ENCODE results near the gene SLC7A11.
"Not testable (repeated sequence)": the region's sequence is repeated elsewhere in the genome, so short reads cannot be mapped to it uniquely, and the experiment has no call there.

Gene SLC7A11

DNA sequence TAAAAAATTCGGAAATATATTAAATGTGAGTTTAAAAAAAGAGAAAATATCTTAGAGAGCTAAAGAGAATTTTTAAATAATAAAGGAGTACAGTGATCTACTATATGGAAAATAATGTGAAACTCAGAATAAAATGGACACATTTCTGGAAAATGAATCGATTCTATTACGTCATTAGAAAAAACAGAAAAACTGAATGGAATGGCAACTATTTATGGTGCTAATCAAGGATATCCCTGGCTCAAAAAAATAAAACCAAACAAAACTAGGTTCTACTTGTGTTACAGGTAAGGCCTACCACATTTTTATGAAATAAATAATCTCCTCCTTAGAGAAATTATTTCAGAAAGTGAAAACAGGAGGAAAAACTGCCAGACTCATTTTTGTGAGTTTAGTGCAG lies 5.5 kb upstream of the SLC7A11 start:
- H3K4me3 ChIP-seq (ENCODE audit: low read length) = no peak overlapping the region
- no peaks in the 10 kb centered on the region for H3K27me3 ChIP-seq (ENCODE audit: control insufficient read depth, insufficient read depth, low read length)
- no peak for DNase-seq (ENCODE audit: low read depth, low spot score)
- no peaks in the 10 kb centered on the region for H3K9me3 ChIP-seq (ENCODE audit: control insufficient read depth, insufficient read depth, low read length)
- H3K36me3 ChIP-seq (ENCODE audit: control insufficient read depth, insufficient read depth, low read length) = no peaks in the 10 kb centered on the region
- WGBS (ENCODE audit: insufficient coverage, insufficient read length) = 100% methylated on average over 1 of the region's 3 CpGs
- H3K27ac ChIP-seq (ENCODE audit: low read length) = no peak overlapping the region
- H3K4me1 ChIP-seq (ENCODE audit: control insufficient read depth, insufficient read depth, low read length) = no peaks in the 10 kb centered on the region

DNA sequence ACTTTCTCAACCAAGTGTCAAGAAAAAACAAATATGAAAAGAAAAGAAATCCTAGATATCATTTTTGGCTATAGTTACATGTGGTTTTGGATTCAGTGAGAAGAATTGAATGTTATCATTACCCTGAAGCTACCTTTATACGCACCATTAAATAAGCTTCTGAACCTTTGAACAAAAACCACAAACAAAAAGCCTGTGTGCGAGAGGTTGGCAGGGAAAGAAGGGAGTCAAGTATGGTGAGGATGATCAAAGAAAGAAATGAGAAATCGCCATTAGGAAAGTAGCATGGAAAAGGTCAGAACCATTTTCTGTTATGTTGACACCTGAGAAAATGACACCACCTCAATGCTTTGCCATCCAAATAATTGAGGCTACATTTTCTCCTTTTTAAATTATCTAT lies 1.2 kb upstream of the SLC7A11 start:
- no peaks in the 10 kb centered on the region for H3K4me1 ChIP-seq (ENCODE audit: control insufficient read depth, insufficient read depth, low read length)
- no peaks in the 10 kb centered on the region for H3K36me3 ChIP-seq (ENCODE audit: control insufficient read depth, insufficient read depth, low read length)
- H3K27me3 ChIP-seq (ENCODE audit: control insufficient read depth, insufficient read depth, low read length) = no peaks in the 10 kb centered on the region
- no CpG with 5 or more reads among the region's 3 CpGs for WGBS (ENCODE audit: insufficient coverage, insufficient read length)
- H3K9me3 ChIP-seq (ENCODE audit: control insufficient read depth, insufficient read depth, low read length) = no peaks in the 10 kb centered on the region
- DNase-seq (ENCODE audit: low read depth, low spot score) = no peak
- H3K27ac ChIP-seq (ENCODE audit: low read length) = no peak overlapping the region
- no peak overlapping the region for H3K4me3 ChIP-seq (ENCODE audit: low read length)

DNA sequence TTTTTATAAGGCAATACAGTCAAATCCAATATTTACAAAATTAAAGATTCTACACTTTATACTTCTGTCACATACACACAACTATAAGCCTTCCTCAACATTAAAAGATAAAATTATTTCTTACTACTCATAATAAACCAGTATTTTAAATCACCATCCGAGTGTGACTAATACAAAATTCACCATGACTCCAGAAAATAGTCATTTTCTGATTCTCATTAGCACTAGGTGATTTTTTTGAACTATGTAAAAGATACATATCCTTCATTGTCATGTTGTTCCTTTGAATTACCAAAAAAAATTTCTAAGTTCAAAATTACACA lies 646 bp upstream of the SLC7A11 start:
- WGBS (ENCODE audit: insufficient coverage, insufficient read length) = 100% methylated on average over 1 of the region's 1 CpG

DNA sequence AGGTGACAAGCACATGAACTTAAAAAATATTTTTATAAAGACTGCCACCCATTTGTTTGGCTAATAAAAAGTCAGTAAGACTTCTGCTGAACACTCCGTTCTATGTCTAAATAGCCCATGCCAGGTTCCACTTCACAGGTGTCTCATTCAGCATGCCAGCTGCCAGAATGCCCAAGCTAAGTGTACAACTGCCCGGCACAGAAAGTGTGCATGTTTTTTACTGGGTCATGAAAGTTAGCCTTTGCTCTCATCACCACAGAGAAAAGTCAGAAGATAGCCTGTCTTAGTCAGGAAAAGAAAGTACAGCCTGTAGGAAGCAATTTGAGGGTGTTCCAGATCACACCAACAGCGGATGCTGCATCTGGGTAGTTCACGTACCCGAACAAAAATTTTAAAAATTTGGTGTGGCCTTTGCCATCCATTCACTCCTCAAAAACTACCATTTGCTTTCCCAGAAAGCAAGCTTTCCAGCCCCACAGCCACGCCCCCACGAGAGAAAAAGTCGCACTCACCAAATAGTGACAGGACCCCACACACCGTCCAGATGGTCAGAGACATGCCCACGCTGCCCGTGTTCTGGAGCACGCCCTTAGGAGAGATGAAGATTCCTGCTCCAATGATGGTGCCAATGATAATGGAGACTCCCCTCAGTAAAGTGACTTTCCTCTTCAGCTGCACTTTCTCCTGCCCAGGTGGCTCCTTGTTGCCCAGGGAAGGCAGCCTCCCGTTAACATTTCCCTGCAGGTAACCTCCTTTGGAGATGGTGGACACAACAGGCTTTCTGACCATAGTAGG lies 671 bp downstream of the SLC7A11 start:
- Histone ChIP-seq H3K27ac (ENCODE audit: low read length) (no peak overlapping the region), H3K4me1 (ENCODE audit: control insufficient read depth, insufficient read depth, low read length) (no peaks in the 10 kb centered on the region), H3K4me3 (ENCODE audit: low read length) (peak overlapping the region; percentile 66; the same call in 1 of the 2 replicates), H3K36me3 (ENCODE audit: control insufficient read depth, insufficient read depth, low read length) (no peaks in the 10 kb centered on the region; the same call in 1 of the 2 replicates), H3K27me3 (ENCODE audit: control insufficient read depth, insufficient read depth, low read length) (no peaks in the 10 kb centered on the region), H3K9me3 (ENCODE audit: control insufficient read depth, insufficient read depth, low read length) (no peaks in the 10 kb centered on the region)
- DNase-seq (ENCODE audit: low read depth, low spot score) = no peak
- WGBS (ENCODE audit: insufficient coverage, insufficient read length) = no CpG with 5 or more reads among the region's 13 CpGs

More for the DNA sequence above, 646 bp upstream of the SLC7A11 start:
- no peak overlapping the region for H3K27ac ChIP-seq (ENCODE audit: low read length)
- H3K9me3 ChIP-seq (ENCODE audit: control insufficient read depth, insufficient read depth, low read length) = no peaks in the 10 kb centered on the region
- H3K4me1 ChIP-seq (ENCODE audit: control insufficient read depth, insufficient read depth, low read length) = no peaks in the 10 kb centered on the region
- H3K4me3 ChIP-seq (ENCODE audit: low read length) = no peak overlapping the region
- no peaks in the 10 kb centered on the region; the same call in 1 of the 2 replicates for H3K36me3 ChIP-seq (ENCODE audit: control insufficient read depth, insufficient read depth, low read length)
- H3K27me3 ChIP-seq (ENCODE audit: control insufficient read depth, insufficient read depth, low read length) = no peaks in the 10 kb centered on the region
- no peak for DNase-seq (ENCODE audit: low read depth, low spot score)

DNA sequence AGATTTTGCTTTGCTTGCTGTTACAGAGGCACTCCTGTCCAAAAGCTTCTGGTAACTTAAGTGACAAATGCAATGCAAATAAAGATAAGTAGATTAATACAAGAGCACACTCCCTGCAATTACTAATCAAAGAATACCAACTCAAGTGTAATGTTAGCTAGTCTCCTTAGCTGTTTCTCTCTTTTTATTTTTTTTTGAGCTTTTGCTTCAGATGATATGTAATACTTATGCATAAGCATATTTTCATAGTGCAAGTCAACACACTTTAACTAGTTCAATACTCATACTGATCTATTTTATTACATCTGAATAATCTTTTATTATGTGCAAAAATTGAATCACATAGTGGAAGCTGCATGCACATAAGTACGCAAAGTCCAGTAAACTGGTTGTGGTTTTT lies 2.7 kb downstream of the SLC7A11 start:
- Histone ChIP-seq H3K4me1 (ENCODE audit: control insufficient read depth, insufficient read depth, low read length) (no peaks in the 10 kb centered on the region), H3K27me3 (ENCODE audit: control insufficient read depth, insufficient read depth, low read length) (no peaks in the 10 kb centered on the region), H3K9me3 (ENCODE audit: control insufficient read depth, insufficient read depth, low read length) (no peaks in the 10 kb centered on the region), H3K4me3 (ENCODE audit: low read length) (no peak overlapping the region), H3K27ac (ENCODE audit: low read length) (no peak overlapping the region), H3K36me3 (ENCODE audit: control insufficient read depth, insufficient read depth, low read length) (no peaks in the 10 kb centered on the region; the same call in 1 of the 2 replicates)
- DNase-seq (ENCODE audit: low read depth, low spot score) = no peak
- no CpG with 5 or more reads among the region's 1 CpG for WGBS (ENCODE audit: insufficient coverage, insufficient read length)

DNA sequence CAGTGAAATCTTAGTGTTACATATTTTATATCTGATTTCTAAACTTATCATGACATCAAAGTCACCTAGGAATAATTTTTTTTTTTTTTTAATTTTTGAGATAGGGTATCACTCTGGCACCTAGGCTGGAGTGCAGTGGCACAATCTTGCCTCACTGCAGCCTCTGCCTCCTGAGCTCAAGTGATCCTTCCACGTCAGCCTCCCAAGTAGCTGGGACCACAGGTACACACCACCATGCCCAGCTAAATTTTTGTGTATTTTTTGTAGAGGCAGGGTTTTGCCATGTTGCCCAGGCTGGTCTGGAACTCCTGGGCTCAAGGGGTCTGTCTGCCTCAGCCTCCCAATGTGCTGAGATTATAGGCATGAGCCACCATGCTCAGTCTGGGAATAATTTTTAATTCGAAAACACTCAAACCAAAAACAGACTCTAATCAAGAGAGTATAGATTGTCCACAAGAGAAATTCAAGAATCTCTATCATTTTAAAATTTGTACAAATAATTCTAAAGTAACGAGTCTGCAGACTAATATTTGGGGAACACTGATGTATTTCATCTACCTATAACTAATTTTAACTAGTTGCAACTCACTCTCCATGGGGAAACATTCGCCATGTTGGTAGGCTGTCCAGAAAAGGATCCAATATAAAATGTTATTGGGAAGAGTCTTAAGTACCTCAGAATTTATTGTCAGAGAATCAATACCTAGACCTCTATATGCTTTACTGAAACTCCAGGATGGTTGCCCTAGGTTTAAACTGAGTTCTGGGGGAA lies 3.4 kb downstream of the SLC7A11 start:
- Histone ChIP-seq H3K4me3 (ENCODE audit: low read length) (no peak overlapping the region), H3K9me3 (ENCODE audit: control insufficient read depth, insufficient read depth, low read length) (no peaks in the 10 kb centered on the region), H3K27me3 (ENCODE audit: control insufficient read depth, insufficient read depth, low read length) (no peaks in the 10 kb centered on the region), H3K27ac (ENCODE audit: low read length) (no peak overlapping the region), H3K4me1 (ENCODE audit: control insufficient read depth, insufficient read depth, low read length) (no peaks in the 10 kb centered on the region), H3K36me3 (ENCODE audit: control insufficient read depth, insufficient read depth, low read length) (no peaks in the 10 kb centered on the region; the same call in 1 of the 2 replicates)
- no CpG with 5 or more reads among the region's 4 CpGs for WGBS (ENCODE audit: insufficient coverage, insufficient read length)
- DNase-seq (ENCODE audit: low read depth, low spot score) = no peak

DNA sequence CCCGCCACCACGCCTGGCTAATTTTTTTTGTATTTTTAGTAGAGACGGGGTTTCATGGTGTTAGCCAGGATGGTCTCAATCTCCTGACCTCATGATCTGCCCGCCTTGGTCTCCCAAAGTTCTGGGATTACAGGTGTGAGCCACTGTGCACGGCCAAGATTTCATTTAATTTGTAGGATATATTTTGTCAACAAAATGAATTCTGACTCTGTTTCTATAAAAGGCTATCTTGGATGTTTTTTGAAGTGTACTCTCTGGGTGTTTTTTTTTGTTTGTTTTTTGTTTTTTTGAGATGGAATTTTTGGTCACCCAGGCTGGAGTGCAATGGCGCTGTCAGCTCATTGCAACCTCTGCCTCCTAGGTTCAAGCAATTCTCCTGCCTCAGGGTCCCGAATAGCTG lies 5.0 kb downstream of the SLC7A11 start:
- no CpG with 5 or more reads among the region's 7 CpGs for WGBS (ENCODE audit: insufficient coverage, insufficient read length)
- not testable (repeated sequence) for DNase-seq (ENCODE audit: low read depth, low spot score)

DNA sequence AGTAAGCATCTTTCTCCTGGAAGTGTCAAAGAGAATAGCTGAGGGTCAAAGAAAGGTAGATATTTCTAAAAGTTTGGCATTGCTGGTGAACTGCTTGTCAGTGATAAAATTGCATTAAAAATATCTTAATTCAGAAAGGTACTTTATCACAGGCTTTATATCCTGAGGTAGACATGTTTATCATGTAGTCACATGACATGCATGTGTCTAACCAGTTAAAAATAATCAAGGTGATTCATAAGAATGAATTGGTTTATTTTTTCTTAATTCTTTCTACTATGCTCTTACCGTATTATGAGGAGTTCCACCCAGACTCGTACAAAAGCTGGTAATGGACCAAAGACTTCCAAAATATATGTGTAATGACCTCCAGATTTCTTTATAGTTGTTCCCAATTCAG lies 6.1 kb downstream of the SLC7A11 start:
- Histone ChIP-seq H3K36me3 (ENCODE audit: control insufficient read depth, insufficient read depth, low read length) (no peaks in the 10 kb centered on the region; the same call in 1 of the 2 replicates), H3K9me3 (ENCODE audit: control insufficient read depth, insufficient read depth, low read length) (no peaks in the 10 kb centered on the region), H3K4me3 (ENCODE audit: low read length) (no peak overlapping the region), H3K27ac (ENCODE audit: low read length) (no peak overlapping the region), H3K4me1 (ENCODE audit: control insufficient read depth, insufficient read depth, low read length) (no peaks in the 10 kb centered on the region), H3K27me3 (ENCODE audit: control insufficient read depth, insufficient read depth, low read length) (no peaks in the 10 kb centered on the region)
- no peak for DNase-seq (ENCODE audit: low read depth, low spot score)
- WGBS (ENCODE audit: insufficient coverage, insufficient read length) = no CpG with 5 or more reads among the region's 2 CpGs

More for the DNA sequence above, 5.0 kb downstream of the SLC7A11 start:
- H3K4me3 ChIP-seq (ENCODE audit: low read length); H3K4me1 ChIP-seq (ENCODE audit: control insufficient read depth, insufficient read depth, low read length); H3K36me3 ChIP-seq (ENCODE audit: control insufficient read depth, insufficient read depth, low read length); H3K9me3 ChIP-seq (ENCODE audit: control insufficient read depth, insufficient read depth, low read length); H3K27ac ChIP-seq (ENCODE audit: low read length); H3K27me3 ChIP-seq (ENCODE audit: control insufficient read depth, insufficient read depth, low read length): not testable (repeated sequence)

DNA sequence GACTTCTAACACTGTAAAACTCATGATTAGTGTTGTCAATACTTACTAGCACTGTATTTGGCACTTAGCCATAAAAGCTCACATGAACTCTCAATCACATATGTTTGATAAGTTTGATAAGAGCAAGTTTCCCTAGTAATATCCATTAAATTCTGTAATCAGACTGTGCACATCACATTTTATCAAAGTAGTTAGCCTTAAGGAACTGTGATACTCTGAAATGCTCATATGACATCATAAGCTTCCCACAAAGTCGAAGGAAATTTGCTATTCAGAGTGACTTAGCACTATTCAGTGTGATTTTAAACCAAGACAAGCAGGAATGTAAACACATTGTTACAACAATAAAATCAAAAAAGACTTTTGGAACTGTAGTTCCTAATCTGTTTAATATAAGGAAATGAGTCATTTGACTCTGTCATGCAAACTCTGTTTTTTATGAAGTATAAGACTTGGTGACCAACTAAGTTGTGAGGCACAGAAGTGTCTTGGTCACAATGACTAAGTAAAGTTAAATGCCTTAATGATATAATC lies 6.7 kb downstream of the SLC7A11 start:
- H3K27ac ChIP-seq (ENCODE audit: low read length) = no peak overlapping the region
- WGBS (ENCODE audit: insufficient coverage, insufficient read length) = no CpG with 5 or more reads among the region's 1 CpG
- no peaks in the 10 kb centered on the region for H3K9me3 ChIP-seq (ENCODE audit: control insufficient read depth, insufficient read depth, low read length)
- H3K4me3 ChIP-seq (ENCODE audit: low read length) = no peak overlapping the region
- no peak for DNase-seq (ENCODE audit: low read depth, low spot score)
- H3K4me1 ChIP-seq (ENCODE audit: control insufficient read depth, insufficient read depth, low read length) = no peaks in the 10 kb centered on the region
- H3K27me3 ChIP-seq (ENCODE audit: control insufficient read depth, insufficient read depth, low read length) = no peaks in the 10 kb centered on the region
- no peaks in the 10 kb centered on the region; the same call in 1 of the 2 replicates for H3K36me3 ChIP-seq (ENCODE audit: control insufficient read depth, insufficient read depth, low read length)

DNA sequence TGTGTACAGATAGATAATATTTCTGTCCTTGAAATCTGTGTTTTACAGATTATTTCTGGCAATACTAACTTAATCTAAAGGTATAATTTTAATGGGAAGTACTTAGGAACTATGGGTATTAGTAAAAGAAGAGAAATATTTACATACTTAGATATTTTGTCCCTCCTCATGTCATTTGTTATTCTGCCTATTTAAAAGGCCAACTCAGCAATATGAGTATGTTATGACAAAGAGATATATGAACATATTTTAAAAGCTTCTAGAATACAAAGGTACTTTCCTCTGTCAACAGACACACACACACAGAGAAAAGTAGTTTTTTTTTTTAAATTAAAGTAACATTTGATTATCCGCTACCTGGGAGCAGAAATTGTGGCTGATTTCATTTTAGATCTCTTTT lies 7.9 kb downstream of the SLC7A11 start:
- DNase-seq (ENCODE audit: low read depth, low spot score) = no peak
- Histone ChIP-seq H3K4me3 (ENCODE audit: low read length) (no peak overlapping the region), H3K4me1 (ENCODE audit: control insufficient read depth, insufficient read depth, low read length) (no peaks in the 10 kb centered on the region), H3K27ac (ENCODE audit: low read length) (no peak overlapping the region), H3K27me3 (ENCODE audit: control insufficient read depth, insufficient read depth, low read length) (no peaks in the 10 kb centered on the region), H3K36me3 (ENCODE audit: control insufficient read depth, insufficient read depth, low read length) (no peaks in the 10 kb centered on the region; the same call in 1 of the 2 replicates), H3K9me3 (ENCODE audit: control insufficient read depth, insufficient read depth, low read length) (no peaks in the 10 kb centered on the region)
- no CpG with 5 or more reads among the region's 1 CpG for WGBS (ENCODE audit: insufficient coverage, insufficient read length)

Measured in iPS DF 6.9 (cell line).